ENCODE results near the gene ALKAL2.

ALKAL2 gene

GRCh38 chr2:238431-238830, 49.5 kb downstream of the ALKAL2 start:
- no peak for DNase-seq

GRCh38 chr2:237878-238277, 50.0 kb downstream of the ALKAL2 start:
- no peak for DNase-seq

- DNase-seq = no peak
Measured at GRCh38 chr2:236993-237539, 50.8 kb downstream of the ALKAL2 start.

GRCh38 chr2:234421-234820, 53.5 kb downstream of the ALKAL2 start:
- DNase-seq = no peak

- no peak for DNase-seq
Measured at GRCh38 chr2:233030-233429, 54.9 kb downstream of the ALKAL2 start.

- DNase-seq = no peak
Measured at GRCh38 chr2:231521-232185, 56.2 kb downstream of the ALKAL2 start.

All from NCI-H748 treated with DMSO at 0.1 percent for 48 hours (cell line).